ENCODE measurements around the gene ANKRD16.
A peak's percentile ranks its signal among the peaks of the same experiment; 100 is the strongest.
"Not testable (repeated sequence)": the region's sequence is repeated elsewhere in the genome, so short reads cannot be mapped to it uniquely, and the experiment has no call there.

The ANKRD16 gene

GRCh38 chr10:5889624-5890451 is at the start of gene ANKRD16, which contains the start of gene FBH1:
TSS of gene ANKRD16 (minus strand) at chr10:5889893. CDS start at chr10:5889354, 539 bp downstream.
TSS of gene FBH1 (plus strand) at chr10:5890243. CDS start at chr10:5890346, 103 bp downstream.
- peak; percentile 52 to 86 for DNase-seq

- DNase-seq, result no peak
Measured at GRCh38 chr10:5938291-5938690, 48.6 kb upstream of the ANKRD16 start.

- no peak for DNase-seq
Measured at GRCh38 chr10:5937016-5937415, 47.3 kb upstream of the ANKRD16 start.

GRCh38 chr10:5935628-5936027 is 45.9 kb upstream of the ANKRD16 start:
- DNase-seq, result no peak

GRCh38 chr10:5933909-5934546 is 44.3 kb upstream of the ANKRD16 start:
- DNase-seq, result no peak

- no peak for DNase-seq
Measured at GRCh38 chr10:5932345-5932744, 42.7 kb upstream of the ANKRD16 start.

- DNase-seq, result no peak
Measured at GRCh38 chr10:5930272-5930671, 40.6 kb upstream of the ANKRD16 start.

- DNase-seq, result no peak
Measured at GRCh38 chr10:5929442-5929841, 39.7 kb upstream of the ANKRD16 start.

- DNase-seq, result no peak
Measured at GRCh38 chr10:5927306-5927705, 37.6 kb upstream of the ANKRD16 start.

- DNase-seq, result no peak
Measured at GRCh38 chr10:5924889-5925288, 35.2 kb upstream of the ANKRD16 start.

- no peak for DNase-seq
Measured at GRCh38 chr10:5921746-5922145, 32.1 kb upstream of the ANKRD16 start.

GRCh38 chr10:5919568-5919967 is 29.9 kb upstream of the ANKRD16 start:
- DNase-seq, result no peak

- DNase-seq, result no peak
Measured at GRCh38 chr10:5918763-5919162, 29.1 kb upstream of the ANKRD16 start.

GRCh38 chr10:5917305-5917704 is 27.6 kb upstream of the ANKRD16 start:
- no peak for DNase-seq

GRCh38 chr10:5915451-5915850 is 25.8 kb upstream of the ANKRD16 start:
- DNase-seq, result no peak

GRCh38 chr10:5913736-5914135 is 24.0 kb upstream of the ANKRD16 start:
- no peak for DNase-seq

GRCh38 chr10:5911670-5912069 is 22.0 kb upstream of the ANKRD16 start:
- no peak for DNase-seq

GRCh38 chr10:5910323-5911100 is 20.8 kb upstream of the ANKRD16 start:
- no peak for DNase-seq

GRCh38 chr10:5908676-5909075 is 19.0 kb upstream of the ANKRD16 start:
- not testable (repeated sequence) for DNase-seq

GRCh38 chr10:5906651-5907050 is 17.0 kb upstream of the ANKRD16 start:
- DNase-seq, result no peak

- no peak for DNase-seq
Measured at GRCh38 chr10:5905854-5906507, 16.3 kb upstream of the ANKRD16 start.

GRCh38 chr10:5904227-5904626 is 14.5 kb upstream of the ANKRD16 start:
- no peak for DNase-seq

- no peak for DNase-seq
Measured at GRCh38 chr10:5903563-5903962, 13.9 kb upstream of the ANKRD16 start.
